ENCODE data around the gene PTTG1IP. TPM values are rescaled to one million over a fixed set of nuclear protein-coding genes. Genes with fewer than 3 reads are reported as not detected.

The PTTG1IP gene
- polyA plus RNA-seq, 1 donor (not counting 4 experiments of a cell fraction or from before 2014, with no cell fraction given) = 132 TPM

GRCh38 chr21:44907966-44908895 is 34.7 kb upstream of the PTTG1IP start:
- no peak for FAIRE-seq
- Histone ChIP-seq H3K4me3 (ENCODE audit: control insufficient read depth in 2 of 3, extremely low read depth in 1 of 3, insufficient read depth in 2 of 3, low read depth in 1 of 3, low read length in 3 of 3) (no peak overlapping the region), H3K4me1 (ENCODE audit: control insufficient read depth, extremely low read depth, insufficient read depth, low read length) (peaks cover 15% of the 10 kb centered on the region)

DNA sequence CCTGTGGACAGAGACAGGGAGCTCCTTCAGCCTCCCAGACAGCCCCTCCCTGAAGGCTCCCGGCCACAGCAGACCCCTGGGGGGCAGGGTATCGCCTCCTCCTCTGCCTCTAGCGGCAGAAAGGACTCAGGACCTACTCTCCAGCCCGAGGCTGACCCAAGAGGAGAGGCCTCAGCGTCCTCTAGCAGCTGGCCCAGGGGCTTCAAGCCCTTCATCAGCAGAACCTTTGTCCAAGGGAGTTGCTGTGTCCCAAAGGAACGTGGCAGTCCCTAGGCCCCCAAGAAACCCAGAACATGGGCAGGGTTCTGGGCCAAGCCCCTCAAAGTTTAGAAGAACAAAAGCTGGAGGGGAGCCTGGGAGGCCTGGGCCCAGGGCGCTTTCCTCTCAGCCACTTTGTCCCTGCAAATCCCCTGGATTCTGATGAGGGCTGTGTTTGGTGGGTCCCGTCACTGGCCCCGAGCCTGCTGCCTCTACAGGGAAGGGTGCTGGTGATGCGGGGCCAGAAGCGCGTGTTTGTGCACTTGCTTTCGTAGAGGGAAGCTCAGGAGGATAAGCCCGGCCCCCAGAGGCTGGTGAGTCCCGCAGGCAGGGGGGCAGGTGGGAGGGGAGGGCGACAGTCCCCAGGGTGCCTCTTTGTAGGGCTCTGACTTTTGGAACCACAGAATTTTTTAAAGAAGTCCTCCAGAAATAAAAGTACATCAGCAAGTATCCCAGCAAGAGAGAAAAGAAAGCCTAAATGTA is 33.9 kb upstream of the PTTG1IP start:
- dilution Hi-C loops (cut with MboI; ENCODE audit: extremely low pct_ligation_motif_present, low sequenced_read_pairs) = no loop called here

More at GRCh38 chr21:44907966-44908895, 34.7 kb upstream of the PTTG1IP start:
- TF ChIP-seq, protein P1, sequence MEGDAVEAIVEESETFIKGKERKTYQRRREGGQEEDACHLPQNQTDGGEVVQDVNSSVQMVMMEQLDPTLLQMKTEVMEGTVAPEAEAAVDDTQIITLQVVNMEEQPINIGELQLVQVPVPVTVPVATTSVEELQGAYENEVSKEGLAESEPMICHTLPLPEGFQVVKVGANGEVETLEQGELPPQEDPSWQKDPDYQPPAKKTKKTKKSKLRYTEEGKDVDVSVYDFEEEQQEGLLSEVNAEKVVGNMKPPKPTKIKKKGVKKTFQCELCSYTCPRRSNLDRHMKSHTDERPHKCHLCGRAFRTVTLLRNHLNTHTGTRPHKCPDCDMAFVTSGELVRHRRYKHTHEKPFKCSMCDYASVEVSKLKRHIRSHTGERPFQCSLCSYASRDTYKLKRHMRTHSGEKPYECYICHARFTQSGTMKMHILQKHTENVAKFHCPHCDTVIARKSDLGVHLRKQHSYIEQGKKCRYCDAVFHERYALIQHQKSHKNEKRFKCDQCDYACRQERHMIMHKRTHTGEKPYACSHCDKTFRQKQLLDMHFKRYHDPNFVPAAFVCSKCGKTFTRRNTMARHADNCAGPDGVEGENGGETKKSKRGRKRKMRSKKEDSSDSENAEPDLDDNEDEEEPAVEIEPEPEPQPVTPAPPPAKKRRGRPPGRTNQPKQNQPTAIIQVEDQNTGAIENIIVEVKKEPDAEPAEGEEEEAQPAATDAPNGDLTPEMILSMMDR (optimal IDR thresholded peaks at IDR 0.05 in 1 of 3, IDR thresholded peaks at IDR 0.05 in 1 of 3, conservative IDR thresholded peaks at IDR 0.05 in 1 of 3; ENCODE audit: extremely low read depth in 1 of 3, insufficient read depth in 2 of 3, low read length in 3 of 3) = no peak
- TF ChIP-seq EZH2 (IDR thresholded peaks at IDR 0.05; ENCODE audit: low read length) = no peak
- Histone ChIP-seq H2AFZ (ENCODE audit: control insufficient read depth, low read length) (no peak overlapping the region), H3K79me2 (ENCODE audit: control insufficient read depth, insufficient read depth, low read length) (no peaks in the 10 kb centered on the region), H4K20me1 (ENCODE audit: control insufficient read depth, extremely low read depth, insufficient read depth, low read length) (no peaks in the 10 kb centered on the region), H3K9me1 (ENCODE audit: control insufficient read depth, extremely low read depth, insufficient read depth, low read length) (no peaks in the 10 kb centered on the region), H3K9me3 (ENCODE audit: control insufficient read depth, low read depth, low read length) (no peaks in the 10 kb centered on the region), H3K27ac (ENCODE audit: control insufficient read depth, insufficient read depth, low read length) (no peak overlapping the region), H3K4me2 (ENCODE audit: control insufficient read depth, extremely low read depth, insufficient read depth, low read depth, low read length) (no peak overlapping the region), H3K27me3 (ENCODE audit: control insufficient read depth, extremely low read depth, insufficient read depth, low read length) (peaks cover 33% of the 10 kb centered on the region), H3K9ac (ENCODE audit: control insufficient read depth, extremely low read depth, insufficient read depth, low read length) (no peak overlapping the region), H3K36me3 (ENCODE audit: control insufficient read depth in 2 of 2, extremely low read depth in 1 of 2, insufficient read depth in 2 of 2, low read length in 2 of 2) (no peaks in the 10 kb centered on the region)
- DNase-seq (ENCODE audit: low read depth, low spot score) = no peak
- dilution Hi-C loops (cut with MboI; ENCODE audit: extremely low pct_ligation_motif_present, low sequenced_read_pairs) = no loop called here

More for the DNA sequence above, 33.9 kb upstream of the PTTG1IP start:
- Histone ChIP-seq H2AFZ (ENCODE audit: control insufficient read depth, low read length) (no peak overlapping the region), H3K9me3 (ENCODE audit: control insufficient read depth, low read depth, low read length) (no peaks in the 10 kb centered on the region), H3K4me3 (ENCODE audit: control insufficient read depth in 2 of 3, extremely low read depth in 1 of 3, insufficient read depth in 2 of 3, low read depth in 1 of 3, low read length in 3 of 3) (no peak overlapping the region), H3K36me3 (ENCODE audit: control insufficient read depth in 2 of 2, extremely low read depth in 1 of 2, insufficient read depth in 2 of 2, low read length in 2 of 2) (no peaks in the 10 kb centered on the region), H4K20me1 (ENCODE audit: control insufficient read depth, extremely low read depth, insufficient read depth, low read length) (no peaks in the 10 kb centered on the region), H3K4me1 (ENCODE audit: control insufficient read depth, extremely low read depth, insufficient read depth, low read length) (peaks cover 15% of the 10 kb centered on the region), H3K27me3 (ENCODE audit: control insufficient read depth, extremely low read depth, insufficient read depth, low read length) (peaks cover 33% of the 10 kb centered on the region), H3K4me2 (ENCODE audit: control insufficient read depth, extremely low read depth, insufficient read depth, low read depth, low read length) (no peak overlapping the region), H3K79me2 (ENCODE audit: control insufficient read depth, insufficient read depth, low read length) (no peaks in the 10 kb centered on the region), H3K9me1 (ENCODE audit: control insufficient read depth, extremely low read depth, insufficient read depth, low read length) (no peaks in the 10 kb centered on the region), H3K27ac (ENCODE audit: control insufficient read depth, insufficient read depth, low read length) (no peak overlapping the region), H3K9ac (ENCODE audit: control insufficient read depth, extremely low read depth, insufficient read depth, low read length) (no peak overlapping the region)
- FAIRE-seq = no peak
- TF ChIP-seq, protein P1 (optimal IDR thresholded peaks at IDR 0.05 in 1 of 3, IDR thresholded peaks at IDR 0.05 in 1 of 3, conservative IDR thresholded peaks at IDR 0.05 in 1 of 3; ENCODE audit: extremely low read depth in 1 of 3, insufficient read depth in 2 of 3, low read length in 3 of 3) = no peak
- TF ChIP-seq EZH2 (IDR thresholded peaks at IDR 0.05; ENCODE audit: low read length) = no peak
- DNase-seq (ENCODE audit: low read depth, low spot score) = no peak
